NT2/D1 (cell line): ENCODE results near the gene REEP5.

Source experiments
- DNase-seq: peaks from one replicate; pipeline ENCODE4 v3.0.0-alpha.2; 2011; ENCODE audit warnings: low read depth, low spot score
- H3K27me3 ChIP-seq: 2 replicates; pipeline ENCODE4 v1.6.0; 2011; ENCODE audit warnings: mild to moderate bottlenecking; ENCODE audit not compliant: insufficient read length, insufficient read depth
- H3K36me3 ChIP-seq: 2 replicates; pipeline ENCODE4 v1.6.1; 2011; ENCODE audit warnings: mild to moderate bottlenecking, low read length, mixed read lengths; ENCODE audit not compliant: insufficient read depth, insufficient read length
- H3K4me1 ChIP-seq: 2 replicates; pipeline ENCODE4 v1.5.1; 2011; ENCODE audit not compliant: insufficient read depth, insufficient read length
- H3K4me3 ChIP-seq: 2 replicates; pipeline ENCODE4 v1.5.1; 2011; ENCODE audit warnings: low read depth; ENCODE audit not compliant: insufficient read length
- H3K9ac ChIP-seq: 2 replicates; pipeline ENCODE4 v1.6.0; 2011; ENCODE audit warnings: low read depth; ENCODE audit not compliant: insufficient read length
- H3K9me3 ChIP-seq: 2 replicates; pipeline ENCODE4 v1.5.1; 2011; ENCODE audit warnings: mild to moderate bottlenecking, low read length; ENCODE audit not compliant: insufficient read depth
- SUZ12 ChIP-seq: IDR thresholded peaks from 2 replicates; pipeline ENCODE4 v1.6.1; 2011; ENCODE audit not compliant: insufficient read length, insufficient read depth; ENCODE audit errors: extremely low read depth
- YY1 ChIP-seq: IDR thresholded peaks from 2 replicates; pipeline ENCODE4 v1.6.1; 2011; ENCODE audit not compliant: insufficient read length, insufficient read depth
- ZNF274 ChIP-seq: IDR thresholded peaks from 2 replicates; pipeline ENCODE4 v1.6.1; 2011; ENCODE audit warnings: mild to moderate bottlenecking, low read depth, low read length

REEP5 gene

GRCh38 chr5:112833971-112834370 lies 88.1 kb downstream of the REEP5 start:
- peaks cover 16% of the 10 kb centered on the region for H3K36me3 ChIP-seq
- TF ChIP-seq ZNF274 (no peak), YY1 (no peak), SUZ12 (no peak)
- no peak for DNase-seq

GRCh38 chr5:112830378-112830777 lies 91.6 kb downstream of the REEP5 start:
- H3K27me3 ChIP-seq, result no peaks in the 10 kb centered on the region
- H3K36me3 ChIP-seq, result peaks cover 18% of the 10 kb centered on the region
- no peak for DNase-seq
- H3K4me1 ChIP-seq, result no peaks in the 10 kb centered on the region
- no peak overlapping the region for H3K4me3 ChIP-seq
- TF ChIP-seq ZNF274, result no peak
- no peak for TF ChIP-seq YY1
- TF ChIP-seq SUZ12, result no peak
- no peaks in the 10 kb centered on the region for H3K9me3 ChIP-seq
- no peak overlapping the region for H3K9ac ChIP-seq

More at GRCh38 chr5:112833971-112834370, 88.1 kb downstream of the REEP5 start:
- H3K9me3 ChIP-seq, result no peaks in the 10 kb centered on the region
- H3K27me3 ChIP-seq, result no peaks in the 10 kb centered on the region
- no peaks in the 10 kb centered on the region for H3K4me1 ChIP-seq
- no peak overlapping the region for H3K9ac ChIP-seq
- H3K4me3 ChIP-seq, result no peak overlapping the region
